Endothelial cell of umbilical vein (primary cell): Measurements from ENCODE around the gene RAPGEF4. TPM values are rescaled to one million over a fixed set of nuclear protein-coding genes. Genes with fewer than 3 reads are reported as not detected.

Experiments
- BruUV-seq: library from RNA; stranded (reverse); fragments of 400-500 nt; replicated peaks from 2 replicates; lab custom pipeline; 2021; lab: Mats Ljungman, UMichigan
- CTCF ChIA-PET: fragments of 300-600, 350-600 bp; sonication (Branson Sonifier 250); formaldehyde crosslinking; loops from one replicate; lab custom pipeline; 2021; ENCODE audit warnings: antibody characterized with exemption, inconsistent platforms; lab: Charles Lee
- POLR2A ChIA-PET: fragments of 300-600, 350-600 bp; sonication (Branson Sonifier 250); formaldehyde crosslinking; loops from one replicate; lab custom pipeline; 2021; ENCODE audit warnings: antibody characterized with exemption, inconsistent platforms; lab: Charles Lee
- DNase-seq: peaks from one replicate; pipeline ENCODE4 v3.0.0-alpha.2; 2011; ENCODE audit warnings: low read depth, low spot score
- FAIRE-seq: peaks from 2 replicates; lab custom pipeline; 2011; peaks lifted over from hg19 to GRCh38; lab: Jason Lieb, UNC
- H2AFZ ChIP-seq: 2 replicates; pipeline ENCODE4 v1.6.0; 2012; ENCODE audit warnings: low read depth, low read length, control low read depth, inconsistent platforms
- H3K27ac ChIP-seq: 2 replicates; pipeline ENCODE4 v1.5.1; 2011; ENCODE audit warnings: low read depth, mild to moderate bottlenecking, control low read depth, low read length, moderate library complexity; ENCODE audit not compliant: insufficient read depth
- H3K27me3 ChIP-seq, 2 experiments: 2 replicates each; pipeline versions ENCODE4 v1.6.0 to v1.6.1; 2011; ENCODE audit warnings: low read length in 2 of 2, mixed read lengths in 1 of 2; ENCODE audit not compliant: control insufficient read depth in 2 of 2, insufficient read depth in 2 of 2
- H3K36me3 ChIP-seq, 2 experiments: 2 replicates in 1 of 2; 3 replicates in 1 of 2; pipeline ENCODE4 v1.5.1; 2011; ENCODE audit warnings: low read length in 2 of 2, mild to moderate bottlenecking in 1 of 2, moderate library complexity in 1 of 2; ENCODE audit not compliant: control insufficient read depth in 2 of 2, insufficient read depth in 2 of 2; ENCODE audit errors: extremely low read depth in 1 of 2
- H3K4me1 ChIP-seq: 3 replicates; pipeline ENCODE4 v1.5.1; 2011; ENCODE audit warnings: mild to moderate bottlenecking, low read length; ENCODE audit not compliant: control insufficient read depth, insufficient read depth; ENCODE audit errors: extremely low read depth
- H3K4me2 ChIP-seq: 2 replicates; pipeline ENCODE4 v1.6.1; 2011; ENCODE audit warnings: low read length, control low read depth, mixed read lengths; ENCODE audit not compliant: insufficient read depth
- H3K4me3 ChIP-seq, 3 experiments: fragments of 200-600 bp in 1 of 3; sonication (generic), shearing (Covaris generic) in 1 of 3; replicated peaks in 1 of 3; 2 replicates each; pipeline ENCODE4 v1.5.1; 2011 to 2016; ENCODE audit warnings: control low read depth in 3 of 3, low read length in 3 of 3, mild to moderate bottlenecking in 2 of 3, inconsistent platforms in 1 of 3, low read depth in 1 of 3, moderate library complexity in 1 of 3; ENCODE audit not compliant: insufficient read depth in 1 of 3
- H3K79me2 ChIP-seq: 2 replicates; pipeline ENCODE4 v1.6.0; 2012; ENCODE audit warnings: low read length, inconsistent platforms; ENCODE audit not compliant: control insufficient read depth, insufficient read depth
- H3K9ac ChIP-seq: replicated peaks from 2 replicates; pipeline ENCODE3; 2011; ENCODE audit warnings: low read length, control low read depth; ENCODE audit not compliant: insufficient read depth; ENCODE audit errors: extremely low read depth
- H3K9me1 ChIP-seq: replicated peaks from 3 replicates; pipeline ENCODE4 v1.6.0; 2011; ENCODE audit warnings: mild to moderate bottlenecking, low read length; ENCODE audit not compliant: control insufficient read depth, insufficient read depth; ENCODE audit errors: extremely low read depth
- H3K9me3 ChIP-seq: replicated peaks from 2 replicates; pipeline ENCODE4 v1.5.1; 2012; ENCODE audit warnings: low read length, inconsistent platforms; ENCODE audit not compliant: control insufficient read depth, insufficient read depth
- H4K20me1 ChIP-seq: replicated peaks from 2 replicates; pipeline ENCODE3; 2011; ENCODE audit warnings: mild to moderate bottlenecking, low read length; ENCODE audit not compliant: control insufficient read depth, insufficient read depth; ENCODE audit errors: extremely low read depth
- EZH2 ChIP-seq: IDR thresholded peaks from 2 replicates; pipeline ENCODE4 v1.6.1; 2012; ENCODE audit warnings: borderline replicate concordance, low read depth, mild to moderate bottlenecking, moderate library complexity, low read length, inconsistent platforms; ENCODE audit not compliant: severe bottlenecking
- FOS ChIP-seq: IDR thresholded peaks from 2 replicates; pipeline ENCODE4 v1.6.1; 2011; ENCODE audit warnings: mild to moderate bottlenecking, low read length, moderate library complexity, borderline replicate concordance; ENCODE audit not compliant: insufficient read depth
- GATA2 ChIP-seq: IDR thresholded peaks from 2 replicates; pipeline ENCODE4 v1.7.0; 2011; ENCODE audit warnings: low read depth, mild to moderate bottlenecking, moderate library complexity, mixed read lengths, low read length; ENCODE audit not compliant: insufficient read length, insufficient read depth
- JUN ChIP-seq: IDR thresholded peaks from 2 replicates; pipeline ENCODE4 v1.6.1; 2011; ENCODE audit warnings: borderline replicate concordance, low read depth; ENCODE audit not compliant: insufficient read length, insufficient read depth
- MYC ChIP-seq: IDR thresholded peaks from one replicate; pipeline ENCODE4 v1.6.1; 2011; ENCODE audit warnings: mild to moderate bottlenecking, low read depth, low read length
- POLR2A ChIP-seq: IDR thresholded peaks from 2 replicates; pipeline ENCODE4 v1.6.1; 2012; ENCODE audit warnings: low read depth, mild to moderate bottlenecking, control low read depth, low read length
- POLR2AphosphoS5 ChIP-seq: IDR thresholded peaks from 2 replicates; pipeline ENCODE4 v1.6.1; 2012; ENCODE audit warnings: low read depth, mild to moderate bottlenecking, control low read depth, low read length, moderate library complexity; ENCODE audit not compliant: insufficient read depth
- dilution Hi-C: fragments of 300-500 bp; cut with MboI; formaldehyde crosslinking; loops from one replicate; pipeline ENCODE4 v1.15.0; 2019; ENCODE audit warnings: low sequenced_read_pairs; ENCODE audit not compliant: extremely low pct_ligation_motif_present
- intact Hi-C: fragments of 100-400 bp; cut with micrococcal nuclease; formaldehyde crosslinking; loops from one replicate; pipeline ENCODE4 v1.10.0; 2022
- polyA plus RNA-seq, 4 experiments: library from polyadenylated mRNA; depleted of rRNA in 3 of 4; stranded (reverse) in 3 of 4; unstranded in 1 of 4; fragments of >200 nt; gene quantifications; 2 replicates each; pipeline versions ENCODE4 v1.2.1 to v1.2.3, GENCODE V29; 2011 to 2012; ENCODE audit warnings: missing spikeins in 1 of 4
- total RNA-seq: library from RNA; stranded (reverse); gene quantifications from 2 replicates; pipeline ENCODE4 v1.2.3, GENCODE V29; 2021
- TF ChIP-seq, protein P1 (sequence below), 2 donors: IDR thresholded peaks; 1 replicate in 1 of 2; 2 replicates in 1 of 2; pipeline ENCODE4 v1.5.1; 2011; ENCODE audit warnings: low read length in 2 of 2, mild to moderate bottlenecking in 2 of 2, moderate library complexity in 2 of 2, control low read depth in 1 of 2, inconsistent platforms in 1 of 2, low read depth in 1 of 2; ENCODE audit not compliant: insufficient read depth in 1 of 2; ENCODE audit errors: extremely low read depth in 1 of 2
- TF ChIP-seq, protein P2 (sequence below): IDR thresholded peaks from 2 replicates; pipeline ENCODE4 v1.6.1; 2011; ENCODE audit not compliant: insufficient read depth, insufficient read length

Gene RAPGEF4
- total and polyA plus RNA-seq, 2 donors (not counting 3 experiments of a cell fraction or from before 2014, with no cell fraction given), result 7.2 to 9.2 TPM

DNA sequence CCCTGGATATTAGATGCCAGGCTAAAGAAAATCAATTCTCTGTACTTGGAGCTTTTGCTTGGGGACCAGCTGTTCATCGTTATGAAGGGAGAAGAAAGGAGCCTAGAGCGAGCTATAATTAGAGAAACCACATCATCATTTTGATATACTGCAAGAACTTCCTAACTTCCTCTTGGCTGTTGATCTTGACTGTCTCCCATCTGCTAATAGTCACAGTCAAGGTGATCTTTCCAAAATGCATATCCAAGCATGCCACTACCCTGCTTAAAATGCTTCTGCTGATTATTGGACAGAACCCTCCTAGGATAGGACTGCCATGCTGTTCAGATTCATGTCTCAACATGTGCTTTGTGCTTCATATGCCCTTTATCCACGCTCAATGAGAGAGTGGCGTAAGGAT, 54.8 kb downstream of the RAPGEF4 start:
- H3K4me2 ChIP-seq, result no peak overlapping the region
- no peak overlapping the region for H3K4me3 ChIP-seq
- H2AFZ ChIP-seq, result no peak overlapping the region
- H3K27me3 ChIP-seq, result no peaks in the 10 kb centered on the region
- TF ChIP-seq MYC (no peak), EZH2 (no peak), FOS (no peak), GATA2 (no peak), JUN (no peak), POLR2AphosphoS5 (no peak), POLR2A (no peak)
- TF ChIP-seq, protein P1, sequence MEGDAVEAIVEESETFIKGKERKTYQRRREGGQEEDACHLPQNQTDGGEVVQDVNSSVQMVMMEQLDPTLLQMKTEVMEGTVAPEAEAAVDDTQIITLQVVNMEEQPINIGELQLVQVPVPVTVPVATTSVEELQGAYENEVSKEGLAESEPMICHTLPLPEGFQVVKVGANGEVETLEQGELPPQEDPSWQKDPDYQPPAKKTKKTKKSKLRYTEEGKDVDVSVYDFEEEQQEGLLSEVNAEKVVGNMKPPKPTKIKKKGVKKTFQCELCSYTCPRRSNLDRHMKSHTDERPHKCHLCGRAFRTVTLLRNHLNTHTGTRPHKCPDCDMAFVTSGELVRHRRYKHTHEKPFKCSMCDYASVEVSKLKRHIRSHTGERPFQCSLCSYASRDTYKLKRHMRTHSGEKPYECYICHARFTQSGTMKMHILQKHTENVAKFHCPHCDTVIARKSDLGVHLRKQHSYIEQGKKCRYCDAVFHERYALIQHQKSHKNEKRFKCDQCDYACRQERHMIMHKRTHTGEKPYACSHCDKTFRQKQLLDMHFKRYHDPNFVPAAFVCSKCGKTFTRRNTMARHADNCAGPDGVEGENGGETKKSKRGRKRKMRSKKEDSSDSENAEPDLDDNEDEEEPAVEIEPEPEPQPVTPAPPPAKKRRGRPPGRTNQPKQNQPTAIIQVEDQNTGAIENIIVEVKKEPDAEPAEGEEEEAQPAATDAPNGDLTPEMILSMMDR (IDR thresholded peaks at IDR 0.05; ENCODE audit: extremely low read depth in 1 of 2, insufficient read depth in 1 of 2, low read depth in 1 of 2, low read length in 2 of 2), result no peak
- TF ChIP-seq, protein P2, sequence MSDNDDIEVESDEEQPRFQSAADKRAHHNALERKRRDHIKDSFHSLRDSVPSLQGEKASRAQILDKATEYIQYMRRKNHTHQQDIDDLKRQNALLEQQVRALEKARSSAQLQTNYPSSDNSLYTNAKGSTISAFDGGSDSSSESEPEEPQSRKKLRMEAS, result no peak
- dilution Hi-C loops, result no loop called here
- H4K20me1 ChIP-seq, result no peaks in the 10 kb centered on the region
- FAIRE-seq, result no peak
- ChIA-PET CTCF (interaction anchor here (0.9 kb wide), 1 partner anchor 9 kb away, joined by 4 read pairs; no protein-coding TSS in a partner anchor), POLR2A (no interaction called here)
- no peaks in the 10 kb centered on the region for H3K79me2 ChIP-seq
- intact Hi-C loops, result no loop called here
- H3K4me1 ChIP-seq, result no peaks in the 10 kb centered on the region
- no peaks in the 10 kb centered on the region for H3K36me3 ChIP-seq
- no peaks in the 10 kb centered on the region for H3K9me3 ChIP-seq
- no TSS peak for BruUV-seq
- H3K9ac ChIP-seq, result no peak overlapping the region
- H3K27ac ChIP-seq, result no peak overlapping the region
- H3K9me1 ChIP-seq, result no peaks in the 10 kb centered on the region
- no peak for DNase-seq
